NCI-H345 treated with DMSO at 0.1 percent for 48 hours (cell line): ENCODE measurements around the gene ADAMTS13.
"Not testable (repeated sequence)": the region's sequence is repeated elsewhere in the genome, so short reads cannot be mapped to it uniquely, and the experiment has no call there.

Source experiments
- DNase-seq: peaks from one replicate; lab custom pipeline; 2025; ENCODE audit not compliant: unreplicated experiment; lab: John Stamatoyannopoulos, UW

Gene ADAMTS13

DNA sequence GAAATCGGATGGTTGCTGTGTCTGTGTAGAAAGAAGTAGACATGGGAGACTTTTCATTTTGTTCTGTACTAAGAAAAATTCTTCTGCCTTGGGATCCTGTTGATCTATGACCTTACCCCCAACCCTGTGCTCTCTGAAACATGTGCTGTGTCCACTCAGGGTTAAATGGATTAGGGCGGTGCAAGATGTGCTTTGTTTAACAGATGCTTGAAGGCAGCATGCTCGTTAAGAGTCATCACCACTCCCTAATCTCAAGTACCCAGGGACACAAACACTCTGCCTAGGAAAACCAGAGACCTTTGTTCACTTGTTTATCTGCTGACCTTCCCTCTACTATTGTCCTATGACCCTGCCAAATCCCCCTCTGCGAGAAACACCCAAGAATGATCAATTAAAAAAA lies 30.7 kb upstream of the ADAMTS13 start:
- not testable (repeated sequence) for DNase-seq

DNA sequence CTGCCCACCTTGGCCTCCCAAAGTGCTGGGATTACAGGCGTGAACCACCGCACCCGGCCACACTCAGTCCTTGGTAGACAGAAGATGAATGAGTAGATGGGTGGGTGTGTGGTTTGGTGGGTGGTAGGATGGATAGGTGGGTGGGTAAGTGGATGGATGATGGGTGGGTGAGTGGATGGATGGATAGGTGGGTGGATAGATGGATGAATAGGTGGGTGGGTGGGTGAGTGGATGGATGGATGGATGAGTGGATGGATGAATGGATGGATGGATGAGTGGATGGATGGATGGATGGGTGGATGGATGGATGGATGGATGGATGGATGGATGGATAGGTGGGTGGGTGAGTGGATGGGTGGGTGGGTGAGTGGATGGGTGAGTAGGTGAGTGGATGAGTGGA lies 29.9 kb upstream of the ADAMTS13 start:
- DNase-seq, result not testable (repeated sequence)

DNA sequence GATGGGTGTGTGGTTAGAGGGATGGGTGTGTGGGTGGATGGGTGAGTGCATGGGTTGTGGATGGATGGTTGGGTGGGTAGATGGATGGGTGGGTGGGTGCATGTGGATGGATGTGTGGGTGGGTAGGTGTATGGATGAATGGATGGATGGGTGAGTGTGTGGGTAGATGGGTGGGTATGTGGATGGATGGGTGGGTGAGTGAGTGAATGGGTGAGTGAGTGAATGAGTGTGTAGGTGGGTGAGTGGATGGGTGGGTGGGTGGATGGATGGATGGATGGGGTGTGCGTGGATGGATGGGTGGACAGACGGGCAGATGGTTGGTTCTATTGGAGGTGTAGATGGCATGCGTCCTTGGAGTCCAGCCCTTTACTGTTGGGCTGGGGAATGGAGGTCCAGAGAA lies 28.8 kb upstream of the ADAMTS13 start:
- no peak for DNase-seq

DNA sequence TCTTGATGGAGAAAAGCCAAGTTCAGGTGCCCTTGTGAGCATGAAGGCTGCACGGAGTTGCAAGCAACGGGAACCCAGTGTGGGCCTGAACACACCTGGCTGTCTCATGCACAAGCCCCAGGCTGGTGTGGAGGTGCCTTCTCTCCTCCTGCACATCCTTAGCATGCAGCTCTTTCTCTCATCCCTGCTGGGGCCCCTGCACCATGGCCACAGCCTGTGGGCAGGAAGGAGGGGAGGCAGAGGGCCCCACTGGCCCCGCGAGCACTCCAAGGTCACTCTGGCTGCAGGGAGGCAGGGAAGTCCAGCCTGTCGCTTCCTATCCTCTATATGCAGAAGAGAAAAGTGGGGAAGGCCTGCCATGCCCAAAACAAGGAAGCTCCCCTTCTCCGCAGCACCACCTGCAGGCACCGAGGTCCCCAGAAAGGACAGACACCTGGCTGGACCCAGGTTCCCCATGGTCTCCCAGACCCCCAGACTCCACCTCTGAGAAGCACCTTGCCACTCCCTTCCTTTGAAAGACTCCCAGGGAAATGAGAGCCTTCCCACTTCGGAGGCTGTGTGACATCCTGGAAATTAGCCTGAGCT lies 27.4 kb upstream of the ADAMTS13 start:
- DNase-seq, result no peak

DNA sequence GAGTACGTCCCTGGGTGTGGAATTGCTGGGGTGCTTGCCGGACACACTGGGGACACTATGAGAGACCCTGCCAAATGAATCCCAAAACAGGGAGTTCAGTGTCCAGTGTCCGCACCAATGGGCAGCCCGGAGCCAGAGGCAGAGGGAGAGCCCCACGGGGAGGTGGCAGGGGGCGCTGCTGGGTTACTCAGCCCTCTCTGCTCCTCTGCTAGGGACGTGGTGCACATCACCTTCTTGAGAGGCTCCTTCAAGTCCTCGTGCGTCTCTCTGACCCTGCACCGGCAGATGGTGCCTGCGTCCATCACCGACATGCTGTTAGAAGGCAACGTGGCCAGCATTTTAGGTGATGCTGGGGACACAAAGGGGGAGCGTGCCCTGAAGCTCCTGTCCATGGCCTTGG lies 25.2 kb upstream of the ADAMTS13 start:
- DNase-seq, result no peak

DNA sequence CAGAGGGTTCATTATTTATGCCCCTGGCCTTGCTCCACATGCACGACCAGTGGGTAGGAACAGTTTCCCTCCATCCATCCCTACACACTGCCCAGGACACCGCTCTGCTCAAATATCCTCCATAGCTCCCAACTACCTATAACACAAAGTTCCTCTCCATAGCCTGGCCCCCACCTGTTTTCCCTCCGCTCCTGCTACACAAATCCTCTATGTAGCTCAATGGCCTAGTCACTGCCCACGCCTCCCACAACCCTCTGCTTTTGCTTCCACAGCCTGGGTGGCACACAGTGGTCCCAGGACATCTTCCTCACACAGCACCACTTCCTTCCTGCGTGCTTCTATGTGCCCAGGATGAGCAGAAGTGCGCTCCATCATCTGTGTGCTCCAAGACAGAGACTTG lies 24.8 kb upstream of the ADAMTS13 start:
- no peak for DNase-seq

DNA sequence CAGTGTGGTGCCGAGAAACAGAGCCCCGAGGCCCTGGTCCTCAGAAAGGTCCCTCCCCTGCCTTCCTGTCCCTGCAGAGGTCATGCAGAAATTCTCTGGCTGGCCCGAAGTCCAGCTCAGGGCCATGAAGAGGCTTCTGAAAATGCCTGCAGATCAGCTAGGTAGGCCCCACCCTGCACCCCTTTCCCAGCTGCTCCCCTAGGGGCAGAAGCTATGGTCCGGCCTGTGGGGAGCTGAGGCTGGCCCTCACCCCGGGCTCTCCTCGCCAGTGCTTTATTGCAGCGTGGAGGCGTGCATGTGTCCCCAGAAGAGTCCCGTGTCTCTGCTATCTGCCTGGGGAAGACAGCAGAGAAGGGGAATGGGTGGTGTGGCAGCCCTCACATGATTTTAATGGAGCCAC lies 24.3 kb upstream of the ADAMTS13 start:
- no peak for DNase-seq

DNA sequence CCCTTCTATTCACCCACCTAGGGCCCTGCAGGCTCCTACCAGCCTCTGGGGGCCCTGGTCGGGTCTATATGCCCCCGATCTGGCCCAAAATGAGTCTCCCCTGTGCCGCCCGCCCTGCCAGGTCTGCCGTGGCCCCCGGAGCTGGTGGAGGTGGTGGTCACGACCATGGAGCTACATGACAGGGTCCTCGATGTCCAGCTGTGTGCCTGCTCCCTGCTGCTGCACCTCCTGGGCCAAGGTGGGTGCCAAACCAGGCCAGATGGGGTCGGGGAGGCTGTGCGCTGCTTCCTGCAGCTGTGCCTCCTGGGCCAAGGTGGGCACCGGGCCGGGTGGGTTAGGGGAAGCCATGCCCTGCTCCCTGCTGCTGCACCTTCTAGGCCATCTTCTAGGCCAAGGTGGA lies 21.9 kb upstream of the ADAMTS13 start:
- no peak for DNase-seq

DNA sequence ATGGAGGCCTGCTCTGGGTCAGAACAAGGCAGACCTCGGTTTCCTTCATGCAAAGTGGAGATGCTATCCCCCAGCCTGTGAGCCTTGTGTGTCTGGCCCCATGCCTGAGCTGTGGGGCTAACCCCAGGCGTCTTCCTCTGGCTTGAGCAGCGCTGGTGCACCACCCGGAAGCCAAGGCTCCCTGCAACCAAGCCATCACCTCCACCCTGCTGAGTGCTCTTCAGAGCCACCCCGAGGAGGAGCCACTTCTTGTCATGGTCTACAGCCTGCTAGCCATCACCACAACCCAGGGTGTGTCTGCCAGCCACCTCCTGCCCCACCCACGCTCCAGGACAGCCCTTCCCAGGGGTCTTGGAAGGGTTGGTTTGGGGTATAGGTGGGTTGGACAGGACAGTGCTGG lies 20.6 kb upstream of the ADAMTS13 start:
- DNase-seq, result no peak

DNA sequence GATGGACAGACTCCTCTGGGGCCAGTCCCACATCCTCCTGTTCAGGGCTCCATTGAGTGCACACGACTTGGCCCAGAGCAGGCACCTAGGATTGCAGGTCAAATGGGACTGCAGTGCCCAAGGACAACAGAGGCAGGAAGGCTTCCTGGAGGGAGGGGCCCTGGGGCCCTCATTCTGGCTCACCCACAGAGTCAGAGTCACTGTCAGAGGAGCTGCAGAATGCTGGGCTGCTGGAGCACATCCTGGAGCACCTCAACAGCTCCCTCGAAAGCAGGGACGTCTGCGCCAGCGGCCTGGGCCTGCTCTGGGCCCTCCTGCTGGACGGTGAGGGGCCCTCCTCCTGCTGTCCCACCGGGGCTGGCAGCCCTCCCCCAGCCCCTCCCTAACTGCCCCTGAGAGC lies 19.5 kb upstream of the ADAMTS13 start:
- DNase-seq, result no peak

DNA sequence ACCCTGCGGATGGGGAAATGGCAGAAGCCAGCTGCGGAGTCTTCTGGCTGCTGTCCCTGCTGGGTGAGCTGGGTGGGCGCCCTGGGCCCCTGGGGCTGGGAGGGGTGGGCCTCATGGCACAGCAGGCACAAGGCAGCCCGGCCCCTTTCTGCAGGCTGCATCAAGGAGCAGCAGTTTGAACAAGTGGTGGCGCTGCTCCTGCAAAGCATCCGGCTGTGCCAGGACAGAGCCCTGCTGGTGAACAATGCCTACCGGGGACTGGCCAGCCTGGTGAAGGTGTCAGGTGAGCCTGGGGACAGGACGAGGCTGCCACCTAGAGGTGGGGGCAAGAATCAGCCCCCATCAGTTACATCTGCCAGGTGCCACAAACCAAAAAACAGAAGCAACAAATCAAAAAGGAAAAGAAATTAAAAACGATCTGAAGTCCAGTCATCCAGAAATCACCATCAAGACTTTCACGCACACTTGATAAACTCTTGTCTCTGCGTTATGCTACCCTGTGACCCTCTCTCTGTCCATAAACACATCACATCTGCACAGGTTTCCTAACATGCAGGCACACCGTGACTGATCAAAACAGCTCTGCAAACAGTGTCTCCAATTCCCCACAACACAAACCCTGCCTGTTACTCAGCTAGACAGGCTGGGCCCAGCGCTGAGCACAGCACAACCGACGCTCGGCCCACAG lies 18.3 kb upstream of the ADAMTS13 start:
- DNase-seq, result no peak

DNA sequence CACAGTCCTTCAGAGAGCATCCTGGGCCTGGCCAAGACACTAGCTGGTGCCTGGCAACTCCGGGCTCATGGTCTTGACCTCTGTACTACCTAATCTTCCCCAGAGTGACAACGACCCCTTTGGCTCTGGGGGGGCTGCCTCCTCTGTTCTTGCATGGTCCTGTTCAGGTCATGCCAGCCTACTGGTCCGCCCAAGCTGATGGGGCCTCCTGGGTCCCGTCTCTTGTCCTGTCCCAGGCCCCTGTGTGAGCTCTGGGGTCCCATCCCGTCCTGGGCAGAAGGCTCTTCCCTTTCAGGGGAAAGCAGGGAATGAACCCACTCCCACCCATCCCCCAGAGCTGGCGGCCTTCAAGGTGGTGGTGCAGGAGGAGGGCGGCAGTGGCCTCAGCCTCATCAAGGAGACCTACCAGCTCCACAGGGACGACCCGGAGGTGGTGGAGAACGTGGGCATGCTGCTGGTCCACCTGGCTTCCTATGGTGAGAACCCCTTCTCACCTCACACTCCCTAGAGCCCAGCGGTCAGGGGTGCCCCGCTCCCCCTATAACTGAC lies 17.6 kb upstream of the ADAMTS13 start:
- no peak for DNase-seq

DNA sequence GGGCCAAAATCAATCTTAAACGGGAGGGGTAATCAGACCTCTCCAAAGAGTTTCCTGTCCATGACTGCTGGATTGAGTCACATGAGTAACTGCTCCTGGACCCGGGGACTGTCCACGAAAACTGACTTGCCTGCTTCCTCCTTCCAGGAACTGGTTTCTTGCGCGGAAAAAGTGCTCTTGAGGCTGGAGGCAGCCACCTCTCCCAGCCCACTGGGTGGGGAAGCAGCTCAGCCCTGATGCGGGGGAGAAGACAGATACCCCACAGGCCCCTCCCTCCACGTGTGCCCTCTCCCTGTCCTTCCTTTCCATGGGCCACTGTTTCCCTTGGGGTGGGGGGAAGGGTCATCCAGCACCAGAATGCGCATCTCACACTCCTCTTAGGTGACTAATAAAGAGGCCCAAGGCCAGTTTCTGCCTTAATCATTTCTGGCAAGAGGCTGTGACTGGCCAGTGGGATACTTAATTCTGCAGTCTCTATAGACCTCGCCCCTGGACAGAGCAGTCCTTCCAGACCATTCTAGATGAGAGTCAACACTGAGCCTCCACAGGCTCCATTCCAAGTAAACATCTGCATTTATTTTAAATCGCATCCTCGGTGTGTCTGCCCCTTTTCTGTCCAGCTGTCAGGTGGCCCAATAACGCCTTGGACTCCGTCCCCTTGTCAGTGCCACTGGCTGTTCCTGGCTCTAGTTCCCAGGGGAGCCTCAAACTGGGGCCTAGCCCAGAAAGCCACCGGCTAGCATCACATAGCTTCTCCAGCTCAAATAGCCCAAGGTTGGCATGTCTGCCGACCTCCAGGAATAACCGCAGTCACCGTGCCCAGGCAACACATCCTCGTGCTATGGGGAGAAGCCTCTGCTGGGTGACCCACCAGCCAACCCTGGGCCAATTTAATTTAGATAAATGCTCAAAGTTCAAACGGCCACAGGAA lies 16.4 kb upstream of the ADAMTS13 start:
- no peak for DNase-seq

DNA sequence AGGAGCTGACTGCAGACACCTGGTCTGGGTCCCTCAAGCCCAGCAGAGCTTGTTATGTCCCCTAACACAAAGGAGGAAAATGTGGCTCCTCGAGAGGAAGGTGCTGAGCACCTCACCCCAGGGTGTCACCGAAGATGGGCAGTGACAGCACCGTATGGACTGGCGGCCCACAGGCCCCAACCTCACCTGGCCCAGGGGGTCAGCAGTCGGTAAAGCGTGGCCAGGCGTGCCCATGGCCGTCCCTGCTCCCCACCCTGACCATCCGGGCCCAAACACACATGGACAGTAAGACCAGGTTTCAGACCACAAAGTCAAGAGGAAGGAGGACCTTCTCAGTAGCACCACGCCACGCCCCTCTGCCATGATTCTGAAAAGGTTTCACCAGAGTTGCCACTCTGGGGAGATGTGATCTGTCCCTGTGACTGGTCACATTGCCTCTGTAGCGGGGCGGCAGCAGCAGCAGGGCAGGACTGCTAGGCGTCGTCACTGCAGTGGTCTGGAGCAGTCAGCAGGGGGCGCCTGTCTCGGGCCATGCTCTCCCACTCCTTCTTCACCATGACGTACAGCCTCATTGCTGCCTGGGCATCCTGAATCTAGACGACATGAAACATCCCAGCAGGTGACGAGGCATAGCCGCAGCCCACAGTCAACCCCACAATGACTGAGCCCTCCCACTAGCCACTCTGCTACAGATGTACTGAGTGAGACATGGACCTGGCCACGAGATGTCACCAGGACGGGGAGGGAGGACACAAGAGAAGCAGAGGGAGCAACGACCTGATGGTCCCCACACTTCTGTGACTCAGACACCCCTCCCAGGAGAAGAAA lies 15.5 kb upstream of the ADAMTS13 start:
- DNase-seq, result peak; percentile 54

DNA sequence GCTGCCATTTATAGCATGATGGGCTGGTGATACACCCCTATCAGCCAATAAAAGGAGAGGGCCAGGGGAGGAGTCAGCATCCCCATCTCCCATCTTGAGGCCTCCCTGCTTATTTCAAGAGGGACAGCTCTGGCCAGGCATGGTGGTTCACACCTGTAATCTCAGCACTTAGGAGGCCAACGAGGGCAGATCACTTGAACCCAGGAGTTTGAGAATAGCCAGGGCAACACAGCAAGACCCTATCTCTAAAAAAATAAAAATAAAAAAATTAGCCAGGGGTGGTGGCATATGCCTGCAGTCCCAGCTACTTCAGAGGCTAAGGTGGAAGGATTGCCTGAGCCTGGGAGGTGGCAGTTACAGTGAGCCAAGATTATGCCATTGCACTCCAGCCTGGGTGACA lies 14.1 kb upstream of the ADAMTS13 start:
- DNase-seq, result no peak

DNA sequence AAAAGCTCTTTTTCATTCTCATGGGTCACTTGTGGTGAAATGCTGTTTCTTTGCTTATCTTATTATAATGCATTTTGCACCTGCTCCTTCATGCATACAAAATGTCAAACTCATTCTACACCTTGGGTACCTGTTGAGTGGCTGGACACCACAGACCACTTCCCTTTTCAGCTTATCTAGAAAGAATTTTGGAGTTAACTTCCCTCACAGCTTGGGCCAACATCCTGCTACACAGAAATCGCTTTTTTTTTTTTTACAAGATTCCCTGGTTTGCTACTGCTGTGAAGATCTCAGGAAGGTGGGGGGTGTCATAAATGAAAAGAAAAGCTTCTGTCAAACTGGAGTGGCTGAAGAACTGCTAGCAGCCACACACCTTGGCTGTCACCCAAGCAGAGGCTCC lies 7.0 kb upstream of the ADAMTS13 start:
- DNase-seq, result no peak

DNA sequence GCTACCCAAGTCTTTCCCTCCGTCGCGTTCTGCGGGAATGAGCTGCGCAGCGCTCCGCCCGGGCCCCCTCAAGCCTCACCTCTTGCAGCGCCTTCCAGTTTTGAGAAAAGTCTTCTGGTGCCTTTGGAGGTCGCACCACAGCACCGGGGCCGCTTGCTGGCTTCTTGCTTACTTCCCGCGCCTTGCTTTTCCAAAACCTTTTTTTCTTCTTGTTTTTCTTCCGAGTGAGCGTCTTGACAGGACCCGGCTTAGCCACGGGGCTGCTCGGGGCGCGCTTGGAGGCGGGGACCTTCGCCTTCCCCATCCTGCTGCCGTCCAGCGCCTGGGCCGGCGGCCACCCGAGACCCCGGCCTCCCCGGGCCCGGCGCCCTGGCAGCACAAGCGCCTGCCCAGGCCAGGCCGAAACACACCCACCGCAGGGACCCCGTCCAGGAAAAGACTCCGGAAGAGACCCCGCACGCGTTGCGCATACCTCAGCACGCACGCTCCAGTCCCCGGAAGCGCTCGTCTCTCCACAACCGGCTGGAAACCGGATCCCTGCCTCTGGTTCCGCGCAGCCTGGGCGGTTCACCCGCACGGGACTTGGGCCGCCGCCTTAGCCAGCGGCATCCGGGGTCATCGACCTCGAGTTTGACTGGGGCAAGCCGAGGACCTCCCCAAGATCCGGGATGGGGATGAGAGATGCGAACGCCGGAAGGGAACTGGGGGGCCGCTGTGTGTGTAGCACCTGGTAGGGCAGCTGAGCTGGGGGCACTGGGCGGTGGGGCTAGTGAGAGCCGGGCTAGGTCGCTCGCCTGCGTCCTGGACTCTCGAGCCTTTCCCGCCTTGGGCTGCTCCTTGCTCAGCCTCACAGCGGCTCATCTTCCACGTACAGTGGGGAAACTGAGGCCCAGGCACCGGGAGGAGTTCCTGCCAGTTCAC lies 4.4 kb upstream of the ADAMTS13 start, which contains the start of gene REXO4:
Gene REXO4 (minus strand): TSS at position 470 of the 921 bp plus-strand sequence. CDS start 166 bp downstream, at position 304.
- DNase-seq, result peak; percentile 75

DNA sequence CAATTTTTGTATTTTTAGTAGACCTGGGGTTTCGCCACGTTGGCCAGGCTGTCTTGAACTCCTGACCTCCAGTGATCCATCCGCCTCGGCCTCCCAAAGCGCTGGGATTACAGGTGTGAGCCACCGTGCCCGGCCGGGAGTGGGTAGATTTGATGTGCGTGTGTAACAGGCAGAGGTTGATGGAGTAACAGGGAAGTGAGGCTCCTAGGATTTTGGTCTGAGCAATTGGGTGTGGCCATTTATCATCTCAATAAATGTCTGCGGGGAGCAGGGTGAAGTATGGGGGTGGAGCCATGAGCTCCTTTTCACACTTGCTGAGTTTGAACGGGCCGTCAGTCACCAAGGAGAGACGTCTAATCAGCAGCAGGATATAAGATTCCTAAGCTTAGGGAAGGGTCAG lies 3.2 kb upstream of the ADAMTS13 start:
- DNase-seq, result no peak

DNA sequence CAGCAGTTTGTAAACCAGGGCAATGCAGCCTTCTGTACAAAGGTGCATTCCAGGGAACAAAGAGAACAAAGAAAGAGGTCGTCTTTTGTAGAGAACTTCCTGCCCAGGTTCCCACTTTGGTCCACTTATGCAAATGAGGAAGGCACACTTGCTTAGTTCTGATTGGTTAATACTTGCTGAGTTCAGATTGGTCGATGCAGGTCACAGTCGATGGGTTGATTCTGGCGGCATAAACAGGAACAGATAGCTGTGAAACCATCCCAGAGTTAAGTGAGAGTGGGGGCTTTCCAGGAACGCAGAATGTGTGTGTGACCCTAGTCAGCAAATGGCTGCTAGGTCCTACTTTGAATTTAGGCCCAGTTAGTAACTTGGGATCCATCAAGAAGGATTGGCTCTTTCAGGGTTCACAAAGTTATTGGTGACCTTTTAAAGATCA lies 1.8 kb upstream of the ADAMTS13 start:
- DNase-seq, result no peak

DNA sequence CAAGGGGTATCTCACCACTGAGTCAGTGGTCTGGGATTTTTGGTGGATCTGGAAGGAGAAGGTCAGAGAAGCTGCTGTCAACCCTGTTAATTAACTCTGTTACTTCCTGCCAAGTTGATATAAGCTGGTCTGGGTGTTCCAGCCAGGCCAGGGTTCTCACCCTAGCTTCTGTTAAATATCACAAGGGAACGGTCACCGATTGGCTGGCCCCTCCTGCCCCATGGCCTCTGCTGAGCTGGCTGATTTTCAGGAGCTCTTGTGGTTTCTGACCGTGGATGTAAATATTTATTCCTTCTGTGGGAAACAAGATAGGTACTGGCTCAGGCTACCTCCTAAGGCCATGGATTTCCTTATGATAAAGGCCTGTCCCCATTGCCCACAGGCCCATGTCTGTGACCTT lies 1.0 kb downstream of the ADAMTS13 start:
- DNase-seq, result no peak
